ENCODE measurements around the gene KLF13.

Gene KLF13

DNA sequence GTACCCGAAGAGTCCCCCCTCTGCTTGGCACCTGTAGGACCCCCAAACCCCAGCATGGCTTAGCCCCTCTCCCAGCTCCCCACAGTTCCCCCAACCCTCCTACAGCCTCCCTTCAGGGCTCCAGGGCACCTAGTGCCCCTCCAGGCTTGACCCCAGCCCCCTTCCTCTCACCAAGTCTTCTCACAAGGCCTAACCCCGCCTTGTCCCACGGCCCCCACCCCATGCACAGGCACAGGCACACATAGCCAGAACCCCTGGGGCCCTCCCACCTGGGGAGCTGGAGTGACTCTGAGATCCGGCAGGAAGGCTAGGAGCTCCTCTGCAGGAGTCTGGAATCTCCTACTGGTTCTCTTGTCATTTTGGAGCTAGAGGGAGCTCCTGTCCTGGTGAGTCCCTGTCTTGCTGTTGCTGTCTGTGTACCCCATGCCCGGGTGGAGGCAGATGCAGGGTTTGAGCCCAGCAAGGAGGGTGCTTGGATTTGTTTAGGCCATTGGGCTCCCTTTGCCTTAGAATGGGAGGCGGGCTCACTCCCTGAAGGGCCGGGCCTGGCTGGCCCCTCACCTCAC, 39.6 kb downstream of the KLF13 start:
- peaks cover 36% of the 10 kb centered on the region for H3K36me3 ChIP-seq (ENCODE audit: control insufficient read depth, low read length)
- H3K9me3 ChIP-seq (ENCODE audit: control insufficient read depth, insufficient read depth, low read length) = no peaks in the 10 kb centered on the region
- H3K4me1 ChIP-seq (ENCODE audit: control insufficient read depth, low read length) = peaks cover 84% of the 10 kb centered on the region
- peak overlapping the region; percentile 75 for H3K4me3 ChIP-seq (ENCODE audit: low read length)
- TF ChIP-seq EZH2phosphoT487 (IDR thresholded peaks at IDR 0.05; ENCODE audit: borderline replicate concordance, low read length) = no peak
- TF ChIP-seq, protein P1, sequence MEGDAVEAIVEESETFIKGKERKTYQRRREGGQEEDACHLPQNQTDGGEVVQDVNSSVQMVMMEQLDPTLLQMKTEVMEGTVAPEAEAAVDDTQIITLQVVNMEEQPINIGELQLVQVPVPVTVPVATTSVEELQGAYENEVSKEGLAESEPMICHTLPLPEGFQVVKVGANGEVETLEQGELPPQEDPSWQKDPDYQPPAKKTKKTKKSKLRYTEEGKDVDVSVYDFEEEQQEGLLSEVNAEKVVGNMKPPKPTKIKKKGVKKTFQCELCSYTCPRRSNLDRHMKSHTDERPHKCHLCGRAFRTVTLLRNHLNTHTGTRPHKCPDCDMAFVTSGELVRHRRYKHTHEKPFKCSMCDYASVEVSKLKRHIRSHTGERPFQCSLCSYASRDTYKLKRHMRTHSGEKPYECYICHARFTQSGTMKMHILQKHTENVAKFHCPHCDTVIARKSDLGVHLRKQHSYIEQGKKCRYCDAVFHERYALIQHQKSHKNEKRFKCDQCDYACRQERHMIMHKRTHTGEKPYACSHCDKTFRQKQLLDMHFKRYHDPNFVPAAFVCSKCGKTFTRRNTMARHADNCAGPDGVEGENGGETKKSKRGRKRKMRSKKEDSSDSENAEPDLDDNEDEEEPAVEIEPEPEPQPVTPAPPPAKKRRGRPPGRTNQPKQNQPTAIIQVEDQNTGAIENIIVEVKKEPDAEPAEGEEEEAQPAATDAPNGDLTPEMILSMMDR (IDR thresholded peaks at IDR 0.05; ENCODE audit: low read depth, low read length, poor library complexity, severe bottlenecking) = peak; percentile 34
- peak overlapping the region; percentile 99 for H3K27ac ChIP-seq (ENCODE audit: low read depth, low read length)
- peak overlapping the region; percentile 91 for H3K4me2 ChIP-seq (ENCODE audit: low read length)
- 0 out of 2 replicates have a peak, but pooled peaks cover 6% of the 10 kb centered on the region for H4K20me1 ChIP-seq (ENCODE audit: control insufficient read depth, insufficient read depth, low read depth, low read length)
- H3K79me2 ChIP-seq (ENCODE audit: control insufficient read depth, low read length) = peaks cover 95% of the 10 kb centered on the region
- peaks cover 23% of the 10 kb centered on the region for H3F3A ChIP-seq (ENCODE audit: control insufficient read depth, insufficient read depth)
- no peaks in the 10 kb centered on the region for H3K9me2 ChIP-seq (replicated peaks; ENCODE audit: control insufficient read depth, low read length)
- no peaks in the 10 kb centered on the region for H3K27me3 ChIP-seq (ENCODE audit: control insufficient read depth, low read length)

DNA sequence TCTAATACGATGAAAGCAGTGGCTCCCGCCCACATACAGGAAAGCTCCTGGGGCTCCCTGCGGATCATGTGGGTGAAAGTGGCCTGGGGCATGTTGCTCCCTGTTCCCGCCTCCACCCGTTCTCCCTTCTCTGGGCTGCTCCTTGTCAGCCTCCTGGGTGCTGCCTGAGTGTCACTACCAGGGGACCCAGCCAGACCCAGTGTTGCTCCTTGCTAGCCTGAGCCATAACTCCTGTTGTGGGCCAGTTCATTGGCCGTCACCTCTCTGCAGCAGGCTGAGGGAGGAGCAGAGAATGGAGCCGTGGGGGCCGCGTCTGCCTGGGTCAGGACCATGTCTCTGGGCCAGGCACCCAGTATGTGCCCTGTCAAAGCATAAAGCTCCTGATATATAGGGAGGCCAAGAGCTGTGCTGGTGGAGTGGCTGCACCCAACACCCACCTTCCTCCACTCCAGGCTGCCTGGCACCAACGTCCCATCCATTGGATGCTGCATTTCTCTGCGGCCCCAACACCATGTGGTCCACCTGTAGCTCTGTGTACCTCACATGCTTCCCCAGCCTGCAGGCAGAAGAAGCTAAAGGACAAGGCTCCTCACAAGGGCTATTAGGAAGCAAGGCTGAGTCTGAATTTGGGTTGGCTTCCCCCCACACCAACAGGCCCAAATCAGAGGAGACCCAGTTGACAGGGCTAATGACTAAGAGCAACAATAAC, 40.5 kb downstream of the KLF13 start:
- Histone ChIP-seq H4K20me1 (ENCODE audit: control insufficient read depth, insufficient read depth, low read depth, low read length) (0 out of 2 replicates have a peak, but pooled peaks cover 6% of the 10 kb centered on the region), H3K9me2 (replicated peaks; ENCODE audit: control insufficient read depth, low read length) (no peaks in the 10 kb centered on the region), H3F3A (ENCODE audit: control insufficient read depth, insufficient read depth) (peaks cover 18% of the 10 kb centered on the region), H3K27ac (ENCODE audit: low read depth, low read length) (peak overlapping the region; percentile 99), H3K4me1 (ENCODE audit: control insufficient read depth, low read length) (peaks cover 76% of the 10 kb centered on the region), H3K79me2 (ENCODE audit: control insufficient read depth, low read length) (peaks cover 99% of the 10 kb centered on the region), H3K9me3 (ENCODE audit: control insufficient read depth, insufficient read depth, low read length) (no peaks in the 10 kb centered on the region), H3K27me3 (ENCODE audit: control insufficient read depth, low read length) (no peaks in the 10 kb centered on the region), H3K4me2 (ENCODE audit: low read length) (peak overlapping the region; percentile 91), H3K4me3 (ENCODE audit: low read length) (peak overlapping the region; percentile 75), H3K36me3 (ENCODE audit: control insufficient read depth, low read length) (peaks cover 42% of the 10 kb centered on the region)
- no peak for TF ChIP-seq EZH2phosphoT487 (IDR thresholded peaks at IDR 0.05; ENCODE audit: borderline replicate concordance, low read length)
- TF ChIP-seq, protein P1 (IDR thresholded peaks at IDR 0.05; ENCODE audit: low read depth, low read length, poor library complexity, severe bottlenecking) = no peak

DNA sequence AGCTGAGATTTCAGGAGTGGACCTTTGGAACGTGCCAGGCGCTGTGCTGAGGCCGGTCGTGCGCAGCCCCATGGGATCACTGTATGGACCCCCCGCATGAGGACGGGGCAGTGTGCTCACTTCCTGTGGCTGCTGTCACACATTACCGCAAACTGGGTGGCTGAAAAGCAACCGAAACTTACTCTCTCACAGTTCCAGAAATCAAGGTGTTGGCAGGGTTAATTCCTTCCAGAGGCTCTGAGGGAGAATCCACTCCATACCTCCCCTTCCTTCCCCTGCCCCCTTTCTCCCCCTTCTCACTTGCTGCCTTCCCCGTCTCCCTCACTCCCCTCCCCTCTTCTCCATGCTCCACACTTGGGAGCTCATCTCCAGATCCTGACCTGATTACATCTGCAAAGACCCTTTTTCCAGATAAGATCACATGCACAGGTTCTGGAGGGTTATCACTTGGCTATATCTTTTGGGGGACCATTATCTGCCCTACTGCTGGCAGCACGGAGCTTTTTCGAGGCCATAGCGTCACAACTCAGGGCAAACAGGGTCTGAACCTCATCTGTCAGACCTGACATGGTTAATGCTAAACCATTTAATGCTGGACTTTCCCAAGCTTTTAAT, 41.2 kb downstream of the KLF13 start:
- Histone ChIP-seq H3K27me3 (ENCODE audit: control insufficient read depth, low read length) (no peaks in the 10 kb centered on the region), H3K27ac (ENCODE audit: low read depth, low read length) (peak overlapping the region; percentile 99), H3K36me3 (ENCODE audit: control insufficient read depth, low read length) (peaks cover 42% of the 10 kb centered on the region), H3K9me3 (ENCODE audit: control insufficient read depth, insufficient read depth, low read length) (no peaks in the 10 kb centered on the region), H3F3A (ENCODE audit: control insufficient read depth, insufficient read depth) (peaks cover 12% of the 10 kb centered on the region), H3K4me1 (ENCODE audit: control insufficient read depth, low read length) (peaks cover 70% of the 10 kb centered on the region), H3K4me3 (ENCODE audit: low read length) (peak overlapping the region; percentile 75), H3K79me2 (ENCODE audit: control insufficient read depth, low read length) (peaks cover 99% of the 10 kb centered on the region), H4K20me1 (ENCODE audit: control insufficient read depth, insufficient read depth, low read depth, low read length) (0 out of 2 replicates have a peak, but pooled peaks cover 6% of the 10 kb centered on the region), H3K4me2 (ENCODE audit: low read length) (peak overlapping the region; percentile 91), H3K9me2 (replicated peaks; ENCODE audit: control insufficient read depth, low read length) (no peaks in the 10 kb centered on the region)
- TF ChIP-seq EZH2phosphoT487 (IDR thresholded peaks at IDR 0.05; ENCODE audit: borderline replicate concordance, low read length) = no peak
- TF ChIP-seq, protein P1 (IDR thresholded peaks at IDR 0.05; ENCODE audit: low read depth, low read length, poor library complexity, severe bottlenecking) = no peak
